ENCODE measurements around the gene PPP2R3B.

DNA sequence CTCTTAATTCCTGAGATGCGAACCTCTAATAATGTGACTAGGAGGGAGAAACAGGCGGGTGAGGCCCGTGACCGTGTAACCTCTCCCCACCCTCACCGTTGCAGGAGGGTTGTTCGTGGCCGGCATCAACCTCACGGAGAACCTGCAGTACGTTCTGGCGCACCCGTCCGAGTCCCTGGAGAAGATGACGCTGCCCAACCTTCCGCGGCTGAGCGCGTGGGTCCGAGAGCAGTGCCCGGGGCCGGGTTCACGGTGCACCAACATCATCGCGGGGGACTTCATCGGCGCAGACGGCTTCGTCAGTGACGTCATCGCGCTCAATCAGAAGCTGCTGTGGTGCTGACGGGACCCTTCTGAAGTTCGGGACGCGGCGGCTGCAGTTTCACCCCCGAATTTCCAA lies 87.7 kb downstream of the PPP2R3B start:
- TF ChIP-seq, protein P1, sequence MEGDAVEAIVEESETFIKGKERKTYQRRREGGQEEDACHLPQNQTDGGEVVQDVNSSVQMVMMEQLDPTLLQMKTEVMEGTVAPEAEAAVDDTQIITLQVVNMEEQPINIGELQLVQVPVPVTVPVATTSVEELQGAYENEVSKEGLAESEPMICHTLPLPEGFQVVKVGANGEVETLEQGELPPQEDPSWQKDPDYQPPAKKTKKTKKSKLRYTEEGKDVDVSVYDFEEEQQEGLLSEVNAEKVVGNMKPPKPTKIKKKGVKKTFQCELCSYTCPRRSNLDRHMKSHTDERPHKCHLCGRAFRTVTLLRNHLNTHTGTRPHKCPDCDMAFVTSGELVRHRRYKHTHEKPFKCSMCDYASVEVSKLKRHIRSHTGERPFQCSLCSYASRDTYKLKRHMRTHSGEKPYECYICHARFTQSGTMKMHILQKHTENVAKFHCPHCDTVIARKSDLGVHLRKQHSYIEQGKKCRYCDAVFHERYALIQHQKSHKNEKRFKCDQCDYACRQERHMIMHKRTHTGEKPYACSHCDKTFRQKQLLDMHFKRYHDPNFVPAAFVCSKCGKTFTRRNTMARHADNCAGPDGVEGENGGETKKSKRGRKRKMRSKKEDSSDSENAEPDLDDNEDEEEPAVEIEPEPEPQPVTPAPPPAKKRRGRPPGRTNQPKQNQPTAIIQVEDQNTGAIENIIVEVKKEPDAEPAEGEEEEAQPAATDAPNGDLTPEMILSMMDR (tag by site-specific recombination; IDR thresholded peaks at IDR 0.05) = no peak
- TF ChIP-seq ZNF423 (tag by site-specific recombination; IDR thresholded peaks at IDR 0.05) (no peak), ZNF37A (tag by site-specific recombination; IDR thresholded peaks at IDR 0.05) (no peak)
